RWPE1 (cell line): ENCODE measurements around the gene LEF1.
"Not testable (repeated sequence)": the region's sequence is repeated elsewhere in the genome, so short reads cannot be mapped to it uniquely, and the experiment has no call there.

Experiments
- CTCF ChIA-PET: fragments of 350-600 bp; sonication (Branson Sonifier 250); formaldehyde crosslinking; extraction: SDS; loops from one replicate; lab custom pipeline; 2021; lab: Yijun Ruan, JAX
- POLR2A ChIA-PET: fragments of 400-600 bp; formaldehyde crosslinking; extraction: SDS; loops from one replicate; lab custom pipeline; 2020; ENCODE audit warnings: antibody characterized with exemption; ENCODE audit not compliant: low non-redundant PET; lab: Yijun Ruan, JAX
- DNase-seq: peaks from one replicate; pipeline ENCODE4 v3.0.0; 2012; ENCODE audit warnings: low spot score
- H3K27ac ChIP-seq: fragments of 450-650 bp; 2 replicates; pipeline ENCODE4 v1.5.1; 2017
- TF ChIP-seq, protein P1 (sequence below): fragments of 450-650 bp; conservative IDR thresholded peaks from 2 replicates; pipeline ENCODE4 v1.5.1; 2017; ENCODE audit warnings: low read depth, mild to moderate bottlenecking

The LEF1 gene

GRCh38 chr4:108018040-108018883 lies 150.5 kb downstream of the LEF1 start:
- TF ChIP-seq, protein P1, sequence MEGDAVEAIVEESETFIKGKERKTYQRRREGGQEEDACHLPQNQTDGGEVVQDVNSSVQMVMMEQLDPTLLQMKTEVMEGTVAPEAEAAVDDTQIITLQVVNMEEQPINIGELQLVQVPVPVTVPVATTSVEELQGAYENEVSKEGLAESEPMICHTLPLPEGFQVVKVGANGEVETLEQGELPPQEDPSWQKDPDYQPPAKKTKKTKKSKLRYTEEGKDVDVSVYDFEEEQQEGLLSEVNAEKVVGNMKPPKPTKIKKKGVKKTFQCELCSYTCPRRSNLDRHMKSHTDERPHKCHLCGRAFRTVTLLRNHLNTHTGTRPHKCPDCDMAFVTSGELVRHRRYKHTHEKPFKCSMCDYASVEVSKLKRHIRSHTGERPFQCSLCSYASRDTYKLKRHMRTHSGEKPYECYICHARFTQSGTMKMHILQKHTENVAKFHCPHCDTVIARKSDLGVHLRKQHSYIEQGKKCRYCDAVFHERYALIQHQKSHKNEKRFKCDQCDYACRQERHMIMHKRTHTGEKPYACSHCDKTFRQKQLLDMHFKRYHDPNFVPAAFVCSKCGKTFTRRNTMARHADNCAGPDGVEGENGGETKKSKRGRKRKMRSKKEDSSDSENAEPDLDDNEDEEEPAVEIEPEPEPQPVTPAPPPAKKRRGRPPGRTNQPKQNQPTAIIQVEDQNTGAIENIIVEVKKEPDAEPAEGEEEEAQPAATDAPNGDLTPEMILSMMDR, result peak; percentile 92
- ChIA-PET CTCF (interaction anchor here (0.6 to 2.1 kb wide), 22 partner anchors 9 to 1645 kb away, joined by 3 to 22 read pairs (median 4); no protein-coding TSS in a partner anchor), POLR2A (no interaction called here)
- peak; percentile 68 for DNase-seq
- no peak overlapping the region for H3K27ac ChIP-seq

DNA sequence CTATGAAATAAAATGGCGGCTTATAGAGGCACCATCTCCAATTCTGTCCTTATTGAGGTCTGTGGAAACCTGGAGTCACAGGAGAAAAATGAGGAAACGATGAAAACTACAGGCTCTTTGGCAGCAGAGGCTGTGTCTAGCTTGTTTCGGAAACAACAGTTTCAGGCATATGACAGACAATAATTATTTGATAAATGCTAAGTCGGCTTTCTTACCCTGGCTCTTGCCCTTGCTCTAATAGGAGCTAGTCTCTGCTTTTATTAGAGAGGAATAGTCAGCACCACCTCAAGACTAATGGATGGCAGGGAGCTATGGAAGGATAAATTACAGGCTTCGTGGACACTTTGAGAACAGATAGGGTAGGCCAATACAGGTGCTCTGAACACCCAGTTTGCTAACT lies 154.8 kb downstream of the LEF1 start:
- CTCF ChIA-PET, result interaction anchor here (0.6 kb wide), 1 partner anchor 133 kb away, joined by 3 read pairs; no protein-coding TSS in a partner anchor
- TF ChIP-seq, protein P1, result no peak
- POLR2A ChIA-PET, result no interaction called here
- no peak overlapping the region for H3K27ac ChIP-seq
- no peak for DNase-seq

- POLR2A ChIA-PET, result no interaction called here
- TF ChIP-seq, protein P1, result no peak
- DNase-seq, result no peak
- H3K27ac ChIP-seq, result no peak overlapping the region
- CTCF ChIA-PET, result no interaction called here
Observed at GRCh38 chr4:108013327-108013726, 155.4 kb downstream of the LEF1 start.

- DNase-seq, H3K27ac ChIP-seq, POLR2A ChIA-PET, CTCF ChIA-PET: not testable (repeated sequence)
Observed at GRCh38 chr4:108012382-108012781, 156.3 kb downstream of the LEF1 start.

- CTCF ChIA-PET, result interaction anchor here (0.6 to 0.7 kb wide), 2 partner anchors 93 to 259 kb away, joined by 4 to 5 read pairs; no protein-coding TSS in a partner anchor
- POLR2A ChIA-PET, result no interaction called here
- H3K27ac ChIP-seq, result no peak overlapping the region
- TF ChIP-seq, protein P1, result no peak
- no peak for DNase-seq
Observed at GRCh38 chr4:108010167-108010566, 158.6 kb downstream of the LEF1 start.

DNA sequence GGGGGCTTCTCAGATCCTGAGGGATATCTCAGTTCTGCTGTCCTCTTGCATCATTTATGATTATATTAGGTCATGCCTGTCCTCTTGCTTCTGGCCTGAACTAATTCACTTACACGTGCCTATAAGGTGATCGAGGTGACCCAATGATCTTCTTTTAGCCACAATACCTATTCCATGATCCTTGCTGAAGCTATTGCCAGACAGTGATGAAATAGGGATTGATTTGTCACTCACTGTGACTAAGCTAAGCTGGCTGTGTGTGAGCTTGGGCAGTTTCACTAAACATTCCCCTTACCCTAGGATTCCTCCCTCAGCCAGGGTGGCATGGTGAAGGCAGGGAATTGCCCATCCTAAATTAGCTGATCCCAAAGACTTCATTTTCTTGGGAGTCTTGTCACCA lies 160.0 kb downstream of the LEF1 start:
- ChIA-PET CTCF (interaction anchor here (1.2 kb wide), 1 partner anchor 10 kb away, joined by 5 read pairs; no protein-coding TSS in a partner anchor), POLR2A (no interaction called here)
- no peak overlapping the region for H3K27ac ChIP-seq
- DNase-seq, result peak; percentile 30
- TF ChIP-seq, protein P1, result no peak

- POLR2A ChIA-PET, result no interaction called here
- H3K27ac ChIP-seq, result no peak overlapping the region
- no peak for DNase-seq
- CTCF ChIA-PET, result no interaction called here
- TF ChIP-seq, protein P1, result no peak
Observed at GRCh38 chr4:108007984-108008383, 160.7 kb downstream of the LEF1 start.
